ENCODE measurements around the gene AFTPH. TPM values are rescaled to one million over a fixed set of nuclear protein-coding genes. Genes with fewer than 3 reads are reported as not detected.

The AFTPH gene
- total RNA-seq, 1 experiment from 2014 or later: 14.9 TPM

DNA sequence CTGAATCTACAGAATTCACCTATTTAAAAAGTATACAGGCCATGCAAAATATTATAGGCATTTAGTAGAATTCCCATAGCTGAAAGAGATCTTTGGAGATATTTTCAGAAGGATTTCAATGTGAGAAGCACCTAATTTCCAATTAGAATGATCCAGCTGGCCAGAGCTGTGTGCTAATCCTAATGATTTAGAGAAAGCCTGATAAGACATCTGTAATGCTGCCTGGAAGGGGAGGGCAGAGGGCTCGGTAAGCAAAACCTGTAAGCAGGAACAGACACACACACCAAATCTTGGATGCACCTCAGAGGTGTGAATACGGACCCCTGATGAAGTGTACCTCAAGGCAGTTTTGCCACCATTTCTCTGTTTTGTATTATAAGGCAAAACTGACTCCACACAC is 115.6 kb downstream of the AFTPH start:
- H3K27me3 Mint-ChIP-seq (ENCODE audit: low read depth): peaks cover 26% of the 10 kb centered on the region
- H3K27ac Mint-ChIP-seq: no peak overlapping the region
- no peak for ATAC-seq
- DNase-seq (ENCODE audit: low spot score): no peak
- H3K4me1 Mint-ChIP-seq: peaks cover 79% of the 10 kb centered on the region
- no peak overlapping the region for H3K4me3 Mint-ChIP-seq
- H3K9me3 Mint-ChIP-seq: no peaks in the 10 kb centered on the region
- POLR2A ChIA-PET: interaction anchor here (1.1 kb wide), 1 partner anchor 14 kb away, joined by 4 read pairs; the partner anchor contains the start of gene SERTAD2
- CTCF ChIA-PET: interaction anchor here (0.6 to 2.3 kb wide), 4 partner anchors 12 to 120 kb away, joined by 4 to 7 read pairs (median 5); no protein-coding TSS in a partner anchor
- H3K36me3 Mint-ChIP-seq: peaks cover 10% of the 10 kb centered on the region
- TF ChIP-seq SMAD3 (CRISPR knock-in tag; IDR thresholded peaks at IDR 0.05; ENCODE audit: borderline replicate concordance): no peak
- no peak for TF ChIP-seq ZNF671 (CRISPR knock-in tag; IDR thresholded peaks at IDR 0.05)
- no peak for TF ChIP-seq ZNF138 (CRISPR knock-in tag; conservative IDR thresholded peaks at IDR 0.05)
- TF ChIP-seq, protein P1, sequence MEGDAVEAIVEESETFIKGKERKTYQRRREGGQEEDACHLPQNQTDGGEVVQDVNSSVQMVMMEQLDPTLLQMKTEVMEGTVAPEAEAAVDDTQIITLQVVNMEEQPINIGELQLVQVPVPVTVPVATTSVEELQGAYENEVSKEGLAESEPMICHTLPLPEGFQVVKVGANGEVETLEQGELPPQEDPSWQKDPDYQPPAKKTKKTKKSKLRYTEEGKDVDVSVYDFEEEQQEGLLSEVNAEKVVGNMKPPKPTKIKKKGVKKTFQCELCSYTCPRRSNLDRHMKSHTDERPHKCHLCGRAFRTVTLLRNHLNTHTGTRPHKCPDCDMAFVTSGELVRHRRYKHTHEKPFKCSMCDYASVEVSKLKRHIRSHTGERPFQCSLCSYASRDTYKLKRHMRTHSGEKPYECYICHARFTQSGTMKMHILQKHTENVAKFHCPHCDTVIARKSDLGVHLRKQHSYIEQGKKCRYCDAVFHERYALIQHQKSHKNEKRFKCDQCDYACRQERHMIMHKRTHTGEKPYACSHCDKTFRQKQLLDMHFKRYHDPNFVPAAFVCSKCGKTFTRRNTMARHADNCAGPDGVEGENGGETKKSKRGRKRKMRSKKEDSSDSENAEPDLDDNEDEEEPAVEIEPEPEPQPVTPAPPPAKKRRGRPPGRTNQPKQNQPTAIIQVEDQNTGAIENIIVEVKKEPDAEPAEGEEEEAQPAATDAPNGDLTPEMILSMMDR (IDR thresholded peaks at IDR 0.05): no peak
- TF ChIP-seq NFATC4 (CRISPR knock-in tag; IDR thresholded peaks at IDR 0.05): no peak
- TF ChIP-seq CREM (CRISPR knock-in tag; IDR thresholded peaks at IDR 0.05): no peak
- TF ChIP-seq, protein P2, sequence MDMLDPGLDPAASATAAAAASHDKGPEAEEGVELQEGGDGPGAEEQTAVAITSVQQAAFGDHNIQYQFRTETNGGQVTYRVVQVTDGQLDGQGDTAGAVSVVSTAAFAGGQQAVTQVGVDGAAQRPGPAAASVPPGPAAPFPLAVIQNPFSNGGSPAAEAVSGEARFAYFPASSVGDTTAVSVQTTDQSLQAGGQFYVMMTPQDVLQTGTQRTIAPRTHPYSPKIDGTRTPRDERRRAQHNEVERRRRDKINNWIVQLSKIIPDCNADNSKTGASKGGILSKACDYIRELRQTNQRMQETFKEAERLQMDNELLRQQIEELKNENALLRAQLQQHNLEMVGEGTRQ (CRISPR knock-in tag; IDR thresholded peaks at IDR 0.05): no peak
- TF ChIP-seq, protein P3, sequence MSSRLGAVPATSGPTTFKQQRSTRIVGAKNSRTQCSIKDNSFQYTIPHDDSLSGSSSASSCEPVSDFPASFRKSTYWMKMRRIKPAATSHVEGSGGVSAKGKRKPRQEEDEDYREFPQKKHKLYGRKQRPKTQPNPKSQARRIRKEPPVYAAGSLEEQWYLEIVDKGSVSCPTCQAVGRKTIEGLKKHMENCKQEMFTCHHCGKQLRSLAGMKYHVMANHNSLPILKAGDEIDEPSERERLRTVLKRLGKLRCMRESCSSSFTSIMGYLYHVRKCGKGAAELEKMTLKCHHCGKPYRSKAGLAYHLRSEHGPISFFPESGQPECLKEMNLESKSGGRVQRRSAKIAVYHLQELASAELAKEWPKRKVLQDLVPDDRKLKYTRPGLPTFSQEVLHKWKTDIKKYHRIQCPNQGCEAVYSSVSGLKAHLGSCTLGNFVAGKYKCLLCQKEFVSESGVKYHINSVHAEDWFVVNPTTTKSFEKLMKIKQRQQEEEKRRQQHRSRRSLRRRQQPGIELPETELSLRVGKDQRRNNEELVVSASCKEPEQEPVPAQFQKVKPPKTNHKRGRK (CRISPR knock-in tag; IDR thresholded peaks at IDR 0.05; ENCODE audit: borderline replicate concordance): no peak
- no peak for TF ChIP-seq MYBL2 (CRISPR knock-in tag; IDR thresholded peaks at IDR 0.05)
- TF ChIP-seq ETV6 (CRISPR knock-in tag; IDR thresholded peaks at IDR 0.05): no peak
- TF ChIP-seq, protein P4, sequence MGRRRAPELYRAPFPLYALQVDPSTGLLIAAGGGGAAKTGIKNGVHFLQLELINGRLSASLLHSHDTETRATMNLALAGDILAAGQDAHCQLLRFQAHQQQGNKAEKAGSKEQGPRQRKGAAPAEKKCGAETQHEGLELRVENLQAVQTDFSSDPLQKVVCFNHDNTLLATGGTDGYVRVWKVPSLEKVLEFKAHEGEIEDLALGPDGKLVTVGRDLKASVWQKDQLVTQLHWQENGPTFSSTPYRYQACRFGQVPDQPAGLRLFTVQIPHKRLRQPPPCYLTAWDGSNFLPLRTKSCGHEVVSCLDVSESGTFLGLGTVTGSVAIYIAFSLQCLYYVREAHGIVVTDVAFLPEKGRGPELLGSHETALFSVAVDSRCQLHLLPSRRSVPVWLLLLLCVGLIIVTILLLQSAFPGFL (CRISPR knock-in tag; IDR thresholded peaks at IDR 0.05; ENCODE audit: borderline replicate concordance): no peak
- TF ChIP-seq, protein P5, sequence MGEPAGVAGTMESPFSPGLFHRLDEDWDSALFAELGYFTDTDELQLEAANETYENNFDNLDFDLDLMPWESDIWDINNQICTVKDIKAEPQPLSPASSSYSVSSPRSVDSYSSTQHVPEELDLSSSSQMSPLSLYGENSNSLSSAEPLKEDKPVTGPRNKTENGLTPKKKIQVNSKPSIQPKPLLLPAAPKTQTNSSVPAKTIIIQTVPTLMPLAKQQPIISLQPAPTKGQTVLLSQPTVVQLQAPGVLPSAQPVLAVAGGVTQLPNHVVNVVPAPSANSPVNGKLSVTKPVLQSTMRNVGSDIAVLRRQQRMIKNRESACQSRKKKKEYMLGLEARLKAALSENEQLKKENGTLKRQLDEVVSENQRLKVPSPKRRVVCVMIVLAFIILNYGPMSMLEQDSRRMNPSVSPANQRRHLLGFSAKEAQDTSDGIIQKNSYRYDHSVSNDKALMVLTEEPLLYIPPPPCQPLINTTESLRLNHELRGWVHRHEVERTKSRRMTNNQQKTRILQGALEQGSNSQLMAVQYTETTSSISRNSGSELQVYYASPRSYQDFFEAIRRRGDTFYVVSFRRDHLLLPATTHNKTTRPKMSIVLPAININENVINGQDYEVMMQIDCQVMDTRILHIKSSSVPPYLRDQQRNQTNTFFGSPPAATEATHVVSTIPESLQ (CRISPR knock-in tag; IDR thresholded peaks at IDR 0.05): no peak
- no peak for TF ChIP-seq GABPB1 (CRISPR knock-in tag; IDR thresholded peaks at IDR 0.05)
- no peak for TF ChIP-seq SOX15 (CRISPR knock-in tag; IDR thresholded peaks at IDR 0.05)
- TF ChIP-seq, protein P6, sequence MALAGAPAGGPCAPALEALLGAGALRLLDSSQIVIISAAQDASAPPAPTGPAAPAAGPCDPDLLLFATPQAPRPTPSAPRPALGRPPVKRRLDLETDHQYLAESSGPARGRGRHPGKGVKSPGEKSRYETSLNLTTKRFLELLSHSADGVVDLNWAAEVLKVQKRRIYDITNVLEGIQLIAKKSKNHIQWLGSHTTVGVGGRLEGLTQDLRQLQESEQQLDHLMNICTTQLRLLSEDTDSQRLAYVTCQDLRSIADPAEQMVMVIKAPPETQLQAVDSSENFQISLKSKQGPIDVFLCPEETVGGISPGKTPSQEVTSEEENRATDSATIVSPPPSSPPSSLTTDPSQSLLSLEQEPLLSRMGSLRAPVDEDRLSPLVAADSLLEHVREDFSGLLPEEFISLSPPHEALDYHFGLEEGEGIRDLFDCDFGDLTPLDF (CRISPR knock-in tag; IDR thresholded peaks at IDR 0.05): no peak
- TF ChIP-seq, protein P7, sequence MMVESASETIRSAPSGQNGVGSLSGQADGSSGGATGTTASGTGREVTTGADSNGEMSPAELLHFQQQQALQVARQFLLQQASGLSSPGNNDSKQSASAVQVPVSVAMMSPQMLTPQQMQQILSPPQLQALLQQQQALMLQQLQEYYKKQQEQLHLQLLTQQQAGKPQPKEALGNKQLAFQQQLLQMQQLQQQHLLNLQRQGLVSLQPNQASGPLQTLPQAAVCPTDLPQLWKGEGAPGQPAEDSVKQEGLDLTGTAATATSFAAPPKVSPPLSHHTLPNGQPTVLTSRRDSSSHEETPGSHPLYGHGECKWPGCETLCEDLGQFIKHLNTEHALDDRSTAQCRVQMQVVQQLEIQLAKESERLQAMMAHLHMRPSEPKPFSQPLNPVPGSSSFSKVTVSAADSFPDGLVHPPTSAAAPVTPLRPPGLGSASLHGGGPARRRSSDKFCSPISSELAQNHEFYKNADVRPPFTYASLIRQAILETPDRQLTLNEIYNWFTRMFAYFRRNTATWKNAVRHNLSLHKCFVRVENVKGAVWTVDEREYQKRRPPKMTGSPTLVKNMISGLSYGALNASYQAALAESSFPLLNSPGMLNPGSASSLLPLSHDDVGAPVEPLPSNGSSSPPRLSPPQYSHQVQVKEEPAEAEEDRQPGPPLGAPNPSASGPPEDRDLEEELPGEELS (CRISPR knock-in tag; IDR thresholded peaks at IDR 0.05): no peak
- no peak for TF ChIP-seq SMAD4 (CRISPR knock-in tag; IDR thresholded peaks at IDR 0.05)
- TF ChIP-seq, protein P8, sequence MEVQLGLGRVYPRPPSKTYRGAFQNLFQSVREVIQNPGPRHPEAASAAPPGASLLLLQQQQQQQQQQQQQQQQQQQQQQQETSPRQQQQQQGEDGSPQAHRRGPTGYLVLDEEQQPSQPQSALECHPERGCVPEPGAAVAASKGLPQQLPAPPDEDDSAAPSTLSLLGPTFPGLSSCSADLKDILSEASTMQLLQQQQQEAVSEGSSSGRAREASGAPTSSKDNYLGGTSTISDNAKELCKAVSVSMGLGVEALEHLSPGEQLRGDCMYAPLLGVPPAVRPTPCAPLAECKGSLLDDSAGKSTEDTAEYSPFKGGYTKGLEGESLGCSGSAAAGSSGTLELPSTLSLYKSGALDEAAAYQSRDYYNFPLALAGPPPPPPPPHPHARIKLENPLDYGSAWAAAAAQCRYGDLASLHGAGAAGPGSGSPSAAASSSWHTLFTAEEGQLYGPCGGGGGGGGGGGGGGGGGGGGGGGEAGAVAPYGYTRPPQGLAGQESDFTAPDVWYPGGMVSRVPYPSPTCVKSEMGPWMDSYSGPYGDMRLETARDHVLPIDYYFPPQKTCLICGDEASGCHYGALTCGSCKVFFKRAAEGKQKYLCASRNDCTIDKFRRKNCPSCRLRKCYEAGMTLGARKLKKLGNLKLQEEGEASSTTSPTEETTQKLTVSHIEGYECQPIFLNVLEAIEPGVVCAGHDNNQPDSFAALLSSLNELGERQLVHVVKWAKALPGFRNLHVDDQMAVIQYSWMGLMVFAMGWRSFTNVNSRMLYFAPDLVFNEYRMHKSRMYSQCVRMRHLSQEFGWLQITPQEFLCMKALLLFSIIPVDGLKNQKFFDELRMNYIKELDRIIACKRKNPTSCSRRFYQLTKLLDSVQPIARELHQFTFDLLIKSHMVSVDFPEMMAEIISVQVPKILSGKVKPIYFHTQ (CRISPR knock-in tag; IDR thresholded peaks at IDR 0.05): no peak
- TF ChIP-seq, protein P9, sequence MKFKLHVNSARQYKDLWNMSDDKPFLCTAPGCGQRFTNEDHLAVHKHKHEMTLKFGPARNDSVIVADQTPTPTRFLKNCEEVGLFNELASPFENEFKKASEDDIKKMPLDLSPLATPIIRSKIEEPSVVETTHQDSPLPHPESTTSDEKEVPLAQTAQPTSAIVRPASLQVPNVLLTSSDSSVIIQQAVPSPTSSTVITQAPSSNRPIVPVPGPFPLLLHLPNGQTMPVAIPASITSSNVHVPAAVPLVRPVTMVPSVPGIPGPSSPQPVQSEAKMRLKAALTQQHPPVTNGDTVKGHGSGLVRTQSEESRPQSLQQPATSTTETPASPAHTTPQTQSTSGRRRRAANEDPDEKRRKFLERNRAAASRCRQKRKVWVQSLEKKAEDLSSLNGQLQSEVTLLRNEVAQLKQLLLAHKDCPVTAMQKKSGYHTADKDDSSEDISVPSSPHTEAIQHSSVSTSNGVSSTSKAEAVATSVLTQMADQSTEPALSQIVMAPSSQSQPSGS (CRISPR knock-in tag; IDR thresholded peaks at IDR 0.05; ENCODE audit: borderline replicate concordance, low read depth): no peak
